Fibroblast of lung (primary cell): ENCODE data around the gene EPHA1.
A peak's percentile ranks its signal among the peaks of the same experiment; 100 is the strongest.

ENCODE experiments used
- EZH2 ChIP-seq: IDR thresholded peaks from 2 replicates; pipeline ENCODE4 v1.5.1; 2012; ENCODE audit warnings: low read length, control low read depth, mild to moderate bottlenecking; ENCODE audit errors: missing control alignments
- TF ChIP-seq, protein P1 (sequence below), 2 donors: IDR thresholded peaks in 1 of 2; conservative IDR thresholded peaks in 1 of 2; 1 replicate in 1 of 2; 2 replicates in 1 of 2; pipeline ENCODE4 v1.5.1; 2011 to 2012; ENCODE audit warnings: low read length in 2 of 2, control low read depth in 1 of 2, inconsistent platforms in 1 of 2, low read depth in 1 of 2, mild to moderate bottlenecking in 1 of 2

- TF ChIP-seq, protein P1, sequence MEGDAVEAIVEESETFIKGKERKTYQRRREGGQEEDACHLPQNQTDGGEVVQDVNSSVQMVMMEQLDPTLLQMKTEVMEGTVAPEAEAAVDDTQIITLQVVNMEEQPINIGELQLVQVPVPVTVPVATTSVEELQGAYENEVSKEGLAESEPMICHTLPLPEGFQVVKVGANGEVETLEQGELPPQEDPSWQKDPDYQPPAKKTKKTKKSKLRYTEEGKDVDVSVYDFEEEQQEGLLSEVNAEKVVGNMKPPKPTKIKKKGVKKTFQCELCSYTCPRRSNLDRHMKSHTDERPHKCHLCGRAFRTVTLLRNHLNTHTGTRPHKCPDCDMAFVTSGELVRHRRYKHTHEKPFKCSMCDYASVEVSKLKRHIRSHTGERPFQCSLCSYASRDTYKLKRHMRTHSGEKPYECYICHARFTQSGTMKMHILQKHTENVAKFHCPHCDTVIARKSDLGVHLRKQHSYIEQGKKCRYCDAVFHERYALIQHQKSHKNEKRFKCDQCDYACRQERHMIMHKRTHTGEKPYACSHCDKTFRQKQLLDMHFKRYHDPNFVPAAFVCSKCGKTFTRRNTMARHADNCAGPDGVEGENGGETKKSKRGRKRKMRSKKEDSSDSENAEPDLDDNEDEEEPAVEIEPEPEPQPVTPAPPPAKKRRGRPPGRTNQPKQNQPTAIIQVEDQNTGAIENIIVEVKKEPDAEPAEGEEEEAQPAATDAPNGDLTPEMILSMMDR (conservative IDR thresholded peaks at IDR 0.05 in 1 of 2, IDR thresholded peaks at IDR 0.05 in 1 of 2; ENCODE audit: low read depth in 1 of 2, low read length in 2 of 2), result peak; percentile 72 to 78
- no peak for TF ChIP-seq EZH2
These were observed 8.0 kb upstream of the EPHA1 start for GRCh38 chr7:143416565-143417149.
